HT-29 (cell line): Measurements from ENCODE around the gene VENTX. TPM values are rescaled to one million over a fixed set of nuclear protein-coding genes. Genes with fewer than 3 reads are reported as not detected.

Experiments
- DNase-seq: peaks from one replicate; pipeline ENCODE4 v3.0.0-alpha.2; 2015; ENCODE audit warnings: low spot score
- total RNA-seq: library from RNA; depleted of rRNA; stranded (reverse); fragments of >200 nt; shearing (Covaris generic); gene quantifications from 2 replicates; pipeline ENCODE4 v1.2.3, GENCODE V29; 2014; rRNA removed

VENTX gene, protein sequence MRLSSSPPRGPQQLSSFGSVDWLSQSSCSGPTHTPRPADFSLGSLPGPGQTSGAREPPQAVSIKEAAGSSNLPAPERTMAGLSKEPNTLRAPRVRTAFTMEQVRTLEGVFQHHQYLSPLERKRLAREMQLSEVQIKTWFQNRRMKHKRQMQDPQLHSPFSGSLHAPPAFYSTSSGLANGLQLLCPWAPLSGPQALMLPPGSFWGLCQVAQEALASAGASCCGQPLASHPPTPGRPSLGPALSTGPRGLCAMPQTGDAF
- not detected in 2 replicates for total RNA-seq

DNA sequence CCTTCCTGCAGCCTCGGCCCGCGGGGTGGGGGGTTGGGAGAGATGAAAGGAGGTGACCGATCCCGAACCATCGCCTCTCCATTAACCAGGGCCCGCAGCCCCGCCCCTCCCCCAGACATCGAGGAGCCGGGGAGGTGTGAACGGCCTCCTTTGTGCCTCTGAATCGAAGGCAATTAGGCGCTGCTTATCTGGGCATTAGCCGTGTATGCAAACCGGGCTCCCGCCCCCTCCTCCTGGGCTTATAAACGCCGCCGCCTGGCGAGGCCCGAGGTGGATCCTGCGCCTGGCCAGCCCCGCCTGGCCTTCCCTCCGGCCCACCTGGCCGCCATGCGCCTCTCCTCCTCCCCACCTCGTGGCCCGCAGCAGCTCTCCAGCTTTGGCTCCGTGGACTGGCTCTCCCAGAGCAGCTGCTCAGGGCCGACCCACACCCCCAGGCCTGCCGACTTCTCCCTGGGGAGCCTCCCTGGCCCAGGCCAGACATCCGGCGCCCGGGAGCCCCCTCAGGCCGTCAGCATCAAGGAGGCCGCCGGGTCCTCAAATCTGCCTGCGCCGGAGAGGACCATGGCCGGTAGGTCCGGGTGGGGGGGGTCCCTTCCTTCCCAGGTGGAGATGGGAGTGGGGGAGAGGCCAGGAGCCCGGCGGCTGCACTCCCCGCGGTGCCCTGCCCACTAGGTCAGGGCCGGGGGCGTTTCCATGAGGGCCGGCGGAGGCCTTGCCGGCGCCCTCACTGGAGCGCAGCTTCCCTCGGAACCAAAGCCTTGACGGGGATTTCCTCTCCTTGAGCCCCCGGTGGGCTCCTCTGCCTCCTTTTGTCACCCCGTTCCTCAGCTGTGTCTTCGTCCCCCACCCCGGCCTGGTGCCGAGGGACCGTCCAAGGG, at the start of gene VENTX:
Gene VENTX, plus strand, starts transcription at position 268 of the 878 bp plus-strand sequence. Its CDS starts 60 bp downstream, at position 328.
- no peak for DNase-seq

DNA sequence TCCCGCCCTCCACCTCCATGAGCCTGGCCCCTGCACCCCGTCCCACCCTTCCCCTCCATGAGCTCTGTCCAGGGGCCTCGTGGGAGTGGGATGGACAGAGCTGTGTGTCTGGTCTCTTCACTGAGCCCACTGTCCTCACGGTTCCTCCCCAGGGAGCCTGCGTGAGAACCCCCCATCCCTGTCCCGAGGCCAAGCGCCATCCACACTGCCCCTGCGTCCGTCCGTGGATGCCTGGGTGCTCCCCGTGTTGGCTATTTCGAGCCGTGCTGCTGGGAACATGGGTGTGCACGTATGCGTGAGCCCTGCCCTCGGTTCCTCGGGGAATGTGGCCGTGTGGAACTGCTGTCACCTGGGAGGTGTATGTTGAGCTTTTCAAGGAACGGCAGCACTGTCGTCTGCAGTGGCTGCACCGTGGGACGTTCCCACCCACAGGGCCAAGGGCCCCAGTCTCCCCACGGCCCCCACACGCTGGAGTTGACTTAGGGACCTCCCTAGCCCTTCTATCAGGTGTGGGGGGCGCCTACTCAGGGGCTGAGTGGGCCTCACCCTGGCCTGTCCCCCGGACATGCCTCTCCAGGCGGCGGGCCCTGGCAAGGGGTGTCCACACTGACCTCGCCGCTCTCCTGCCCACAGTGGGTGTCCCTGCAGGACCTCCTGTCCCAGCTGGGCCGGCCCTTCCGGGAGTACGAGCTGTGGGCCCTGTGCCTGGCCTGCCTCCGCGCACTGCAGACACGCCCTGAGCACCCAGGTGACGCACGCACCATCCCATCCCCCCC, 49.6 kb upstream of the VENTX start:
- DNase-seq, result no peak

DNA sequence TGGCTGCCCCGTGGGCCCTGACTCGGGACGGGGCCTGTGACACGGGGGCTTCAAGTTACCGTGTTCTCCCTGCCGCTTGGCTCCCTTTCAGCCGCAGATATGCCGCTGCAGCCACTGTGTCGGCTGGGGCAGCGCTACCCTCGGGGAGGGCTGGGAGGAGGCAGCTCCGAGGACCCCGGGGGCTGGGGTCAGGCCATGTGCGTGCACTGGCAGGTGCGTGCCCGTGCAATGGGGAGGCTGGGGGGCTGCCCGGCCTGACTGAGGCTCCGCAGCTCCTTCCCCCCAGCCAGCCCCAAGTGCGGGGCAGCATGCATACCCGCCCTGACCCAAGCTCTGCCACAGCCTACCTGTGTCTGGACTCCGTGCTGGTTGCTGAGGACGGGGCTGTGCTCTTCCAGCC, 48.4 kb upstream of the VENTX start:
- DNase-seq, result no peak

DNA sequence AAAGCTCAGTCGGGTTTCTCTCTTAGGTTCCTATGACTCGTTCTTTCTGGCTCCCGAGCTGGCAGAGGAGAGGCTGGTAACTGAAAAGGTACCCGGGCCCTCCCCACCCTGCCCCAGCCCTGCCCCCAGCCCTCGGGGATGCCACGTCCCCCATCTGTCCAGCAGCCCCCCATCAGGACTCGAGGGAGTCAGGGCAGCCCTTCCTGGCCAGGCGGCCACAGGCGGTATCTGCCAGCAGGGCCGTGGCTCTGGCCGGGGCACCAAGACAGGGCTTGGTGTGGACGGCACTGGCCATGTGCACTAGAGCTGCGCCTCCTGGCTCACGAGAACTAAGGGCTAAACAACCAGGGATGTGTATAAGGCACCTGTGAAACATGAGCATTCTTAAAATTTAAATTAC, 47.9 kb upstream of the VENTX start:
- DNase-seq, result no peak

DNA sequence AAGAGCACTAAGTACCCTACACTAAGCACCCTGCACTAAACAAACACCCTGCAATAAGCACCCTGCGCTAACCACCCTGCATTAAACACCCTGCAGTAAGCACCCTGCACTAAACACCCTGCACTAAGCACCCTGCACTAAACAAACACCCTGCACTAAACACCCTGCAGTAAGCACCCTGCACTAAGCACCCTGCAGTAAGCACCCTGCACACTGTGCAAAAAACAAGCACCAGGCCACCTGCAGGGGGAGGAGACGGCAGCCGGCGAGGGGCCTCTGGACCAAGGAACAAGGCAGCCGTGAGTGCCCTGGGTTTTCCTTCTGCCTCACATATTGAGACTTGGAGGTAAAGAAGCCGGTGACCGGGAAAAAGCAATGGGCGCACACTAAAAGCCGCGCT, 47.4 kb upstream of the VENTX start:
- DNase-seq, result no peak

DNA sequence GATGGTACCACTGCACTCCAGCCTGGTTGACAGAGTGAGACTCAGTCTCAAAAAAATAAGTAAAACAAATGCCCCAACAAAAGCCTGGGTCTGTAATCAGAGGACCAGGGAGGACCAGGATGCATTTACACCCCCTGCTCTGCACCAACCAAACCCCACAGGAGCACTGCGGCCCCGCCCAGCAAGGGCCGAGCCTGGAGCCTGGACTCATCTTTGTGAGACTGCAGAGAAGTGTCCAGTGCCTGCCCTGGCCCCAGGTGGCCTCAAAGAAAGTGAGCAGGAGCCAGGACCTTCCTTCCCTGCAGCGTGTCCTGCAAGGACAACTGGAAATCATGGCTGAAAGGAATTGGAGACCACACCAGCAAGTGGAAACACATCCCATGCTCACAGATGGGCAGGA, 46.0 kb upstream of the VENTX start:
- no peak for DNase-seq

DNA sequence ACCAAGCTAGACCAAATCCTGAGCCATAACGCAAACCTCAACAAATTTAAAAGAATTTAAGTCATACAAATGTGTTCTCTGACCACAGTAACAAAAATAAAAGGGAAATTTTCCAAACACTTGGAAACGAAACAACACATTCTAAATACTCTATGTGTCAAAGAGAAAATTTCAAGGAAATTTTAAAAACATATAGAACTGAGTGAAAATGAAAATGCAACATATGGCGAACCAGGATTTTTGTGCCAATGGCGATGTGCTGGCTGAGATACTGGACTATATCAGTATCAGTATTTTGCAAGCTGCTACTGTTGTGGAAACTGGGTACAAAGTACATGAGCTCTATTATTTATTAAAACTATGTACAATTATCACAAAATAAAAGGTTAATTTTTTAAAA, 43.5 kb upstream of the VENTX start:
- no peak for DNase-seq

DNA sequence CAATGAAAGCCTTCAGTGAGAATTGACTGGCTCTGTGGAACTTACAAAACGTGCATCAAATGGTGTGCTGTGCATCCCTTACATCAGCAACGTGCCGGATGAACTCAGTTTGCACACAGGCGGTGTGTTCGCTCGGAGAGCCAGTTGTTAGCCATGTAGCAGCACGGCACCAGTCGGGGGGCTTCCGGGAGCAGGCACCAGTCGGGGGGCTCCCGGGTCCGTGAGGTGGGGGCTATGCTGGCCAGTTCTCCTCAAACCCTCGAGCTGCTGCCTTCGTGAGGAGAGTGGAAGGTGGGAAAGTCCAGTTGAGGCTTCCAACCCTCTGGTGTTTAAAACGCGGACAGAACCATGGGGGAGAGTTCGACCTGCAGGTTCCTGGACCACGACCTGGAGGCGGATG, 42.6 kb upstream of the VENTX start:
- DNase-seq, result no peak

DNA sequence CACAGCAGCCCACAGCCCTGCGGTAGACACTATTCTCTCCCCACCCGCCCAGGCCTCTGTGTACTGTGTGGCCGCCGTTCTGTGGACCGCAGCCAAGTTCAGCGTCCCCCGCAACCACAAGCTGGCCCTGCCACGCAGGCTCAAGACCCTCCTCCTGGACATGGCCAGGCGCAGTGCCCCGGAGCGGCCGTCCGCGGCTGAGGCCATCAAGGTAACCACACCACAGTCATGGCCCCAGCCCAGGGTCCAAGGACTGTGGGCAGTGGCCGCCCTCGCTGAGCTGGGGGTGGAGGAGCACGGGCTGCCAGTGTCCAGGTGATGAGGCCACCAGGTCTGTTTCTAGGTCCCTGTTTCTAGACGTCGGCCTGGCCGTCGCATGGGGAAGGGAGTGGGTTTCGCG, 42.0 kb upstream of the VENTX start:
- no peak for DNase-seq

DNA sequence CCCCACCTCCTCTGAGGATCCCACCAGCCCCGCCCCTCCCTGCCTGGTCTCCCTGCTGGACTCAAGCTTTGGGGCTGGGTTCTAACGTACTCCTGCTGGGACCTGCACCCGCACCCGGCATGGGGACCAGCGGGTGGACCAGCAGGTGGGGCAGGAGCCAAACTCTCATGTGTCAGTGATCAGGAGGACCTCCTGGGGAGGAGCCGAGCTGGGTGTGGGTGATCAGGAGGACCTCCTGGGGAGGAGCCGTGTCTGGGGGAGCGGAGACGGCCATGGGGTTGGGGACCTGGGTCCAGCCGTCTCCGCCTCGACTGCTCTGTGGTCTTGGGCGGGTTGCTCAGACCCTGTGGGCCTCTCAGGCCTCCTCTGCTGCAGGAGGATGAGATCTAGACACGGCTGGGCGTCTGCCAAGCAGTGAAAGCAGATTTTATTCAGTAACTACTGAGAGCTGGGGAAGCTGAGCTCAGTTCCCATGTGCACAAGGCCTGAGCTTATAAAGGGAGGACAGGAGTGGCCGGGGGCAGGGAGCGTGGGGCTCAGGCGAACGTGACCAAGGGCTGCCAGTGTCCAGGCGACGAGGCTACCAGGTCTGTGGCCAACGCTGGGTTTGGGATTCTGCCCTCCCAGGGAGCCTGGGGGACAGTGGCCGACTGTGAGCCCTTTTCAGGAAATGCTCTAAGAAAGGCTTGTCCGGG, 41.3 kb upstream of the VENTX start:
- DNase-seq, result no peak

DNA sequence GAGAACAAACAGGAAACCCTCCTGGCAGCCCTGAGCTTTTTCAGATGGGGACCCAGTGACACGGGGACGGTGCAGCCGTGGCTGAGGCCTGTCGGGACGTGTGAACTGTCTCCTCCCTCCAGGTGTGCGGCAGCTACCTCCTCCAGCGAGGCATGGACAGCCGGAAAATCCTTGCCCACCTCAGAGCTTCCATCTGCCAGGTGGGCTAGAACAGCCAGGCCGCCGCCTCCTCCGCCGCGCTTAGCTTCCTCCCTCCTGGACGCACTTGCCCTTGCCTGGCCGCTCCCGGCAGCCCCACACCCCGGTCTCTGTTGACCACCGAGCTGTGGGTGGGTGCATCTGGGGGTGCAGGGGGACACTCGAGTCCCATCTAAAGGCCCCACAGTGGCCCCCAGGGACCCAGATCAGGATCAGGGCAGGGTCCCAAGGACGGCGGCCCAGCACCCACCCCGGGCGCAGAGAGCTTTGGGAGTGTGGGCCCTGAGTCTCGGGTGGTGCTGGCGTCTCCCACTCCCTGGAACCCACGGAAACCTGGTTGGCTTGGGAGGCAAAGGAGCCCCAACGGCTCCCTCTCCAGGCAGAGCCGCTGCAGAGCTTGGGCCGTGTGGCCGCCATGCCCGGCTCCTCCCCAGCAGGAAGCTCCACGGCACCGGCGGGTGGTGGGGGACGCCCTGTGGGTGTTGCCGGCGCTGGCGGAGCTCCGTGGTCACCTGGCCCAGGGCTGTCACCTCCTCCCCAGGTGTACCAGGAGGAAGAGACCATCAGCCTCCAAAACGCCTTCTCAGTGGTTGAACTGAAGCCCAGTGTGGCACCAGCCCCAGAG, 40.5 kb upstream of the VENTX start:
- no peak for DNase-seq

DNA sequence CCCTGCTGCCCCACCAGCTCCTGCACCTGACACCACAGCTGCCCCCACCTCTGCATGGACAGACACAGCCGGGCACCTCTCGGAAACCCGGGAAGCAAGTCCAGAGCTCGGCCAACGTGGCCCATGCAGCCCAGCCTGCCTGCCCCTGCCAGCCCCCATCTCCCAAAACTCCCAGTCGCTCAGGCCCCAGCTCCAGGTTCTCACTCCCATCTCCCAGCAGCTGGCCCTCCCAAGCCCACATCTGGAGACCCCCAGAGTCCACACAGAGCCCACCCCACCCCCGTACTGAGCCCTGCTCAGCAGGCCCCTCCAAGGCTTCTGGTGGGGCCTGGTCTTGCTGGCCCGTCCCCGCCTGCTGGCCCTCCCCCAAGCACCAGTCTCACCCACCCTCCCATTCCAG, 39.9 kb upstream of the VENTX start:
- no peak for DNase-seq

DNA sequence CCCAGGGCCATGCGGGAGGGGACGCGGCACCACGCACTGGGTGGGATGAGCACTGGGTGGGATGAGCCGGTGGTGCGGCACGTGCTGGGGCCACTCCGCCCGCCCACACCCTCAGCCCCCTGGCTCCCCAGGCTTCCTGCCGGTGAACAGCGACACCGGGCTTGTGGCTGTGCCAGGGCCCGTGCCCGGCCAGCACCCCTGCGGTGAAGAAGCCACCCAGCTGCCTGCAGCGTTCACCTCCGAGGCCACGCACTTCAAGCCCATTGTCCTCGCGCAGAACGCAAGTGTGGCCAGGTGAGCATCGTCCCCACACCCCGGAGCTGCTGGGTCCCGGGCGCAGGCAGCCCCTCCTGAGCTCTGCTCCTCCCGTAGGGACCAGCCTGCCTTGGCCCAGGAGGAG, 39.4 kb upstream of the VENTX start:
- DNase-seq, result no peak

DNA sequence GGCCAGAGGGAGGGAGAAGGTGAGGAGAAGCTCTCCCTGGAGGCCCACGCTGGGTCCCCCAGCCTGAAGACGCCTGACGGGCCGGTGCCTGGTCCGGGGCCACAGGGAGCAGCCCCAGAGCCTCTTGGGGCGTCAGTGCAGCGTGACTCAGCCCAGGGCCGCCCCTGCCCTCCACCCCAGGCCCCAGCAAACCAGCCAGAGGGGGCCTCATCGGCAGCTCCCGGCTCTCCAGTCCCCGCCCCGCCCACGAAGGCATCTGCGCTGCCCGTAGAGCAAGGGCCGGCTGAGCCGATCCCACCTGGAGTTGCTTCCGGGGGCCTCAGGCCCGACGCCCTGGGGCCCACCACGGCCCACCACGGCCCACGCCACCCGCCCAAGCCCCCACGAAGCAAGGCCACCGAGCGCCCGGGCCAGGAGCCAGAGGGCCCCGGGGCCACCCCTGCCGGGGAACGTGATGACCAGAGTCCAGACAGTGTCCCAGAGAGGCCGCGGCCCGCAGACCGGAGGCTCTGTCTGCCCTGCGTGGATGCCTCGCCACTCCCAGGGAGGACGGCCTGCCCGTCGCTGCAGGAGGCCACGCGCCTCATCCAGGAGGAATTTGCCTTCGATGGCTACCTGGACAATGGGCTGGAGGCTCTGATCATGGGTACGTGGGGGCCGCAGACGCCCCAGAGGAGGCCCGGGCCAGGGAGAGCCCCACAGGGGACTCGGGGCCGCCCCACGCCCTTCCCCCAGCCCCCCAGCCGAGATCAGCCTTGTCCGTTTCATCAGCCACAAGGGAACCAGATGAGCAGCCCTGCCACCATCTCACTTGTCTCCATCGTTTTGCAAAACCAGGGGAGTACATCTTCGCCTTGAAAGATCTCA, 38.8 kb upstream of the VENTX start:
- DNase-seq, result no peak

DNA sequence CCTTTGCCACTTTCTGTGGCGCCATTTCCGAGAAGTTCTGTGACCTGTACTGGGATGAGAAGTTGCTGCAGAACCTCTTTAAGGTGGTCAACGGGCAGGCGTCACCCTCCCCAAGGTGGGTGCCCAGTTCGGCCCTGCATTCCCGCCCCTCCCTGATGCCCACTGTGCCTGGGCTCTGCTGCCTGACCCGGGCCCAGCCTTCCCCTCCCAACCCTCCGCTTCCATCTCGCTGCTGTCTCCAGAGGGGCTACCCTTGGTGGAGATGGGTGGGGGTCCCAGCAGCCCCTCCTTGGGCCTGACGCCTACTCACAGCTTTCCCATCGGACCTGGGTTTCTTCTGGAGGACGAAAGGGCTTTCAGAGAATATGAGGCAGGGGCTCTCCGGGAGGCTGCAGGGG, 38.2 kb upstream of the VENTX start:
- no peak for DNase-seq

DNA sequence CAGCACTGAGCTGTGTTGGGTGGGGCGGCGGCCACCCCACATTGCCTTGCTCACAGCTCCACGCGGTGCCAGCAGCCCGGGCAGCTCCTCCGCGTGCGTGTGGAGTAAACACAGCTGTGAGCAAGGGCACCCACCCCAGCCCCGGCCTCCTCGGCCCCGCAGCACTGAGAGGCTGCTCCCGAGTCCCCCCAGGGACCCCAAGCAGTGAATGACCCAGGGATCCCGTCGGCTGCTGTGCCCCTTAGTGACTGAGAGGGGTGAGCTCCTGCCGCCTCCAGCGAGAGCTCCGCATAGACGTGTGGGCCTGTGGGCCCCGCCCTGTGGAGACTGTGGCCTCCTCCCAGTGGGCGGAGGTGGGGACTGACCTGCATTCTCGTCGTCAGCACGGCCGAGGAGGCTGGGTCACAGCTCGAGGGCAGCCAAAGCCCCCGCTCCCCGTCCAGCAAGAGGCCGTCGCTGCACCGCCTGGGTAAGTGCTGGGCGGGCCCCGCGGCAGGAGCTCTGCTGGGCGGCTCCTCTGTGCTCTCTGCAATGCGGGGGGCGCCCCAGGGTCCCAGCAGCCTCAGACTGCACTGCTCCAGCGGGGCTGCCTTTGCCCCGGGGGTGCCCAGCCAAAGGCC, 37.6 kb upstream of the VENTX start:
- DNase-seq, result no peak

DNA sequence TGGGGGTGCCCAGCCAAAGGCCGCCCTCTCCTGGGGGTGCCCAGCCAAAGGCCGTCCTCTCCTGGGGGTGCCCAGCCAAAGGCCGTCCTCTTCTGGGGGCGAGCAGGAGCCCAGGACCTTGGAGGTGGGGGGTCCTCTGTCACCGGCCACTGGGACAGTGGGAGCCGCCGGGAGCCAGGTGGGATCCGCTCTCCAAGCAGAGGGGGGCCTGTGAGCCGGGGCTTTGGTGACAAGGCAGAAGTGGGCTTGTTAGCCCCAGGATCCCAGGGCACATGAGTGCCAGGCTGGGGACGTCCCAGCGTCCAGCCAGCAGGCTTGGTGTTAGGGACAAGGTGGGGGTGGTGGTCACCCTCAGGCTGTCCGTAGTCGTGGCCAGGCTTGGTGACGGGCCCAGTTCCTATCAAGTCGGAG, 37.0 kb upstream of the VENTX start:
- no peak for DNase-seq

DNA sequence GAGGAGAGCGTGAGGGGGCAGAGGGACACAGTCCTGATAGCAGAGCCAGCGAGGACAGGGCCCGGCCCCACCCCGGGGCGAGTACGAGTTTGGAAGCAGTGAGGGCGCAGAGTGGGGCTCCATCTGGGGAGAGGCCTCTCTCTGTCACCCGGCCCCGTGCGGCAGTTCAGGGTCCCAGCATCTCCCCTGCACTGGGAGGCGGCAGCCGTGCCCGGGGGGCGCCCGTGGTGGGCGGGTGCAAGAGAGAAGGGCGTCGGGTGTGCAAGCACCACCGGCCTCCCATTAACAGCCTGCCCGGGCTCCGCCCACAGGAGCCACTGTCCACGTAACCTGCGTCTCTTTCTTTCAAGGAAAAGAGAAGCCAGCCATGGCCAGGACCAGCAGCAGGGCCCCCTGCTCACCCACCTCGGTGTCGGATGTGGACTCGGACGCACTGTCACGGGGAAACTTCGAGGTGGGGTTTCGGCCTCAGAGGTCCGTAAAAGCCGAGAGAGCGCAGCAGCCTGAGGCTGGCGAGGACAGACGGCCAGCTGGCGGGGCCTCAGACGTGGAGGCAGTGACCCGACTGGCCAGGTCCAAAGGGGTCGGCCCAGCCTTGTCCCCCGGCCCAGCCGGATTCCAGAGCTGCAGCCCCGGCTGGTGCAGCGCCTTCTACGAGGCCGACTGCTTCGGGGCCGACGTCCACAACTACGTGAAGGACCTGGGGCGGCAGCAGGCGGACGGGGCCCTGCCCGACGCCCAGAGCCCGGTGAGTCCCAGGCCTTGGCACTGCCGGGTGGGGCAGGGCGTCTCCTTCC, 36.3 kb upstream of the VENTX start:
- DNase-seq, result no peak
